NCI-H345 (cell line): ENCODE results near the gene GAP43.
A peak's percentile ranks its signal among the peaks of the same experiment; 100 is the strongest.

Source experiments
- DNase-seq: peaks from one replicate; lab custom pipeline; 2025; lab: John Stamatoyannopoulos, UW

GAP43 gene

DNA sequence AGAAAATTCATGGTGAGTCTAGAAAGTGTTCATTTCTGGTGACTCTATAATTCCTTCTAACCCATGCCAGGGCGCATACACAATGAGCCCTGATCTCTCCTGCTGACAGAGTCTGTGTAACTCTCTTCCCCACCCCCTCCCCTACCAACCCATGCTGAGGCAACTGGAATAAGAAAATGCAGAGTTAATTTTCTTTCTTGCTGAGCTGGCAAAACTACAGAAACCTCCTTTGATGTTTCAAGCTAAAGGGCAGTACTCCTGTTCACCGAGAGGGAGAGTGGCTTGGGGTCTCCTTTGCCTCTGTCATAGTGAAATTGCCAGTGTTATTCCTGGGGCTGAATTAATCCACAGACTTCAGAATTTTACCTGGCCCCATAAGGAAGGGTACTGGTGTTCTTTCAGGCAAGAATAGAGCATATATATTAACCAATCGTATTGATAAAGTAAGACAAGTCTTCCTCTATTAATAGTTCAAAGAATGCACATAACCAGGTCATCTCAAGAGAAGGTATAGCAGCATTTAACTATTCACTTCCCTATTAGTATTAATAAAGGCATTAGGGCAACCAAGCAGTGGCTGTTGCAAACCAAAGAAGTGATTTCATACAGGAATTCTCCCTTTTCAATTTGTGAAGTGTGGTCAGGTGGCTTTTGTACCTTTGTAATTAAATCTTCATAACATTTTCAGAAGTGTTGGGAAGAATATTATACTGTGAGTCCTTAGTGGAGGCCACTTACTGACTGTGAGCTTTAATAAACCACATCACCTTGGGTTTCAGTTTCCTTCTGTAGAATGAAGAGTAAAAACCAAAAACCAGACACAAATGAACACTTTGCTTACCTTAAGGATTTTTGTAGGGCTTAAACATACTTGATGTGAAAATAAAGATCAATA is 4.1 kb downstream of the GAP43 start:
- no peak for DNase-seq

DNA sequence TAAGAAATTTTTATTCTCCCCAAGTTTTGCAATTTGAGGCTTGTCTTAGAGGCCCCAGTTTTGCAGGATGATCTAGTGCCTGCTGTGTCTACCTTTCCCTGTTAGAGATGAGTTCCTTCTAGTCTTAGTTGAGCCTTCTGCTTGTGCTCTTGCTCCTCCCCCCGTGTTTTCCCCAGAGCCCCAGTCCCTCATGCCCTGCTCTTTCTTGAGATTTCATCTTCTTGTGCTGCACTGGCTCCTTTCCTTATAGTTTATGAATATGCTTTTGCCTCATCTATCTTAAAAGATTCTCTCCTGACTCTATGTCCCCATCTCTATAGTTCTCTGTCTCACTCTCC is 4.7 kb downstream of the GAP43 start:
- no peak for DNase-seq

DNA sequence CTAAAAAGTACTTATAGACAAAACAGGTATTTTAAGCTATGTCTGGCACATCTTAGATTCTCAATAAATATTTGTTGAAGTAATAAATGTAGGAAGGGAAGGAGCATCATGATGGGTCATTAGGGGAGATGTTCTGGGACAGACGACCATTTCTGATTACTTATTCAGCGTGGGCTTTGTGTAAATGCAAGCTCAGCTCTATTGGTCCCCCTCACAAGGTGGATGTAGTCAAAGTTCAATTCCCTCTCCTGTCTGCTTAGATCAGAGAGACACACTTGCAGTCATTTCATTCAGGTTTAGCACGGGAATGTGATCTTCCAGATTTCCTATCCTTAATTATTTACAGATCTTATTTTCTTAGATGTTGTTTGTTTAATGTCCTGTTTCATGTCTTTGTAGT is 7.5 kb downstream of the GAP43 start:
- no peak for DNase-seq

DNA sequence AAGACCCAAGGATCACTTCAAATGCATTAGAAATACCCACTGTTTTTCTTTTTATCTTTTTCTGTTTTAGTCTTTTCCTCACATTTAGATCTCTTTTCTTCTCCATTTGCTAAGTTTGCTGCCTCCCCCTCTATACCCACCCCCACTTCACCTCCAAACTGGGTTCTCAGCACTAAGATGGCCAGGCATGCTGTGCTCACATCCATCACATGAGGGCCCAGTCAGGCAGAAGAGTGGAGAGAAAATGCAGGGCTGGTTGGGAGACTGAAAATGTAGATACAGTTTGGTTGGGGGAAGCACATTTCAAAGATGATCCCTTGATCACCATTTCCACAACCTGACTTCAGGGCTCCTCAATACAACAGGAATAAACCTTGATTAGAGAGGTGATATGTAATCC is 8.7 kb downstream of the GAP43 start:
- DNase-seq: no peak

DNA sequence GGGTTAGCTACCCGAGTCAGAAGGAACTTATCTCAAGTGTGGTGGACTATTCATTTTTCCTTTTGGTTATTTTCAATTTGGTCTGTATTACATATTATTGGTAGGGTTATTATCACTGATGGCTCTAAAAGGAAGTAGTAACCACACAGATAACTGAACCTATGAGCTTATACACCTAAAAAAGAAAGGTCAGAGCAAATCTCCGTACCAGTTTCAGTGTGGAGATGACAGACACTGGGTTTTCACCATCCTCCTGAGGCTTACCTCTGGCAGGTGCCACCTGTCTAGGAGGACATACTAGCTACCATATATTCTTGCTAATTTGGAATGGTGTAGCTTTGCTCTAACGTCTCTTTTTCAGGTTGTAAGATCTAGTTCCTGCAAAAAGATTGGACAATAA is 10.2 kb downstream of the GAP43 start:
- no peak for DNase-seq

DNA sequence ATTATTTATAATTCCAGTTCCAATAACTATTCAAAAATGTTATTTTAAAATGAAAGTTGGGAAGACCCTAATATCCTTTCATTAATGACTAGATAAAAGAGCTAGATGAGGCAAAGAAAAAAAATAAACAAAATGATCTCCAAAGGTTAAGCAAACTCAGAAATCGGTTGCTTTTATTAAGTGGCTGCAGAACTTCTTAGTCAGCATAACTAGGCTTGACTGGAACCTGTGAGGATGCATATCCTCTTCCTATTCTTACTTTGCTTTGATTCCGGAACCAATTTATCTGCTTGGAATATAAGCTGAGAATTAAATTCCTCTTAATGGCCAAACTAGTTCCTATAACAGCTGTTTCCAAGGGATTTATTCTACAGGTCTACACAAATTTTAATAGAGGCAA is 10.7 kb downstream of the GAP43 start:
- DNase-seq: no peak

DNA sequence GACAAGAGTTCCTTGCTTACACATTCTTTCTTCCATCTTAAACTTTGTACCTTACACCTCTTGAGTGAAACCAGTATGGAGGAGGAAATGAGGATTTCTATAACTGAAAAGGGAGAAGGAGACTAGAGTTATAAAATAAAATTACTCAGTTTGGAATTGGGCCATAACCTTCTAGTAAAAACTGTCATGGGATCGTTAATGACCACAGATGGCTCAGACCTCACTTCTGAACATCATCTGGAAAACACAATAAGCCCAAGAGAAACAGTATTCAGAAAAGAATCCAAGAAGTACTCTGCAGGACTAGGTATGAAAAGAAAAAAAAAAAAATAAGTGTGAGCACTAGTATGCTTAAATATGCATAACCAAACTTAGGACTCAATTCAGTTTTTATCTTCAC is 12.1 kb downstream of the GAP43 start:
- DNase-seq: no peak

DNA sequence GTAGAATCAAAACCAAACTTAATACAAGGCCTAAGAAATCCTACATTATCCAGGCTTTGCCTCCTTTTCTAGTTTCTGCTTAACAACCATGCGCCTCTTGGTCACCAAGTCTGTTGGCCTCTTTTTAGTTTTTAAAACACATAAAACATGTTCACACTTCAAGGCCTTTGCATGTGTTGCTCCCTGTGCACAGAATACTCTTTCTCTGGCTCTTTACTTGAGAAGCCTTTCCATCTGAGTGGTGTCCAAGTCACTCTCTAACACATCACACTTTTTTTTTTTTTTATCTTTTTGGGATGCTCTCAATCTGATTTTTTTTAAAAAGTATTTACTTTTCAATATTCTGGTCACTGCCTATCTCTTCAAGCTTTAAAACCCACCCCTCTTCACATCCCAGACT is 14.9 kb downstream of the GAP43 start:
- DNase-seq: no peak

DNA sequence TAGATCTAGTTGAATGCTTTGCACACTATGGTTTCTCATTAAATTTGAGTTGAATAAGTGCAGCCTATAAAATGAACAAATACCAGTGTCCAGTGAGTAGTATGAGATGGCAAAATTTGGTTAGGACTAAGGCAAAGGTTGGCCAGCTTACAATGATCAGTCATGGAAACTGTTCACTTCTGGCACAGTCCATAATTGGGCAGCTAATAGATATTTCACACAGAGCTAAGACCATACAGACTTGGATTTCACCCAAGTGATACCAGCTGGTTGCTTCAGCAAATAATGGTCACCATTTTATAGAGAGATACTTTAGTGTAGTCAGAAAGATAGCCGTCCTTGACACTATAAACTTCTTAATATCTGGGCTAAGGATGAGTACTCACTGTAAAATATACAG is 15.7 kb downstream of the GAP43 start:
- DNase-seq: no peak

DNA sequence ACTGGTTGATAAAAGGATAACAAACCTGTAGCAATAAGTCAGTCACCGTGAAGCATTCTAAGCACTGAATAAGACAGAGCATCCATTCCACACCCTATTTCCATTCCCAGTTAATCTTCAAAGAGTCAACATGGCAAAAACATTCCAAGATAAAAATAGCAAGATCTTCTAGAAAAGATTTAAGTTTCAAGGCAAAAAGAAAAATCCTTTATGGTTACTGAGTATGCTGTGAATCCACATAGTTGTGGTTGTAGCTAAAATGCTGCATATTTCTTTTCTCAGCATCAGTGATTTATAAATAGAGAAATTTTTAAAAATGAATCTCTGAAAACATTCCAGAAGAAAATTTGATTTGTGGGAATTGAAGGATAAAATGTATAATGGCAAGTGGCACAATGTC is 21.1 kb downstream of the GAP43 start:
- DNase-seq: no peak

DNA sequence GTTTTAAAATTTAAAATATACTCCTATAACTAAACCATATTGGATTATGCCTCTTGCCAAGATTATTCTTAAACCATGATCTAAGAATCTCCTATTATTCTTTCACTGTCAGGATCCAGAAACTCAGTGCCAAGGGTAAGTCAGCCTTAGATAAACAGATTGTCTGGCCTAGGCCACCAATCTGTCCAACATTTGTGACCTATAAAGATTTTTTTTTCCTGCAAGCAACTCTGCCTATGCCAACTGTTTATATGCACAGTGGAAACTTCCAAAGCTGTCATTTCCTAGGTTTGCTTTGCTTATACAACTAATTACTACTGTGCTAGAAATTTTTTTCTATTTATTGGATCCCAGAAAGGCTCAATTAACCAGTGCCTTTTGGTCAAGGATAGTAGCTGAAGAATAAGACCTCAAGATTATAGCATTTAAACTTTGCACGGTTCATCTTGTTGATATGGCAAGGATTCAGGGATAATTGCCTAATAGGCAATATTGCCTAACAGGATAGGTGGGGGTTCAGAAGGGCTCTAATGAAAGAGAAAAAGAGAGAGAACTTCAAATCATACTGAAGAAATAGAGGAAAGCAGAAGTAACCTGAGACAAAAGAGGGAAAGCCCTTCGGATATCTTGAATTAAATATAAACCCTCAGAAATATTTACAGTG is 22.8 kb downstream of the GAP43 start:
- DNase-seq: no peak

DNA sequence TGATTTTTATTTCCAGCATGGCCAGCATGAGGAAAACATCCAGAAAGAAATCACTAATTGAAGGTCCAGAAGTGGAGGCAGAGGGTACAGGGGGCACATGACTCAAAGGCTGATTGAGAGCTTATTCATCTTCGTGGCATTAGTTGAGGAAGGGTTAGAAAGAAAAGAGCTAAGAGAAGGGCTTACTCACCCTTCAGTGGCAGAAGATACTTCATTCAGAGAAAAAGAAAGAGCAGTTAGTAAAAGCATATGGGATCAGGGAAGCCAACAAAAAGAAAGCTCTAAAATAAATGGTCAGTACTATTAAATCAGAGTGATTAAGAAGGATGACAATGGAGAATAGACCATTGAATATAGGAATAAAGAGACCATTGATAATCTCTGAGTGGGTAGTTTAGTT is 25.2 kb downstream of the GAP43 start:
- no peak for DNase-seq

DNA sequence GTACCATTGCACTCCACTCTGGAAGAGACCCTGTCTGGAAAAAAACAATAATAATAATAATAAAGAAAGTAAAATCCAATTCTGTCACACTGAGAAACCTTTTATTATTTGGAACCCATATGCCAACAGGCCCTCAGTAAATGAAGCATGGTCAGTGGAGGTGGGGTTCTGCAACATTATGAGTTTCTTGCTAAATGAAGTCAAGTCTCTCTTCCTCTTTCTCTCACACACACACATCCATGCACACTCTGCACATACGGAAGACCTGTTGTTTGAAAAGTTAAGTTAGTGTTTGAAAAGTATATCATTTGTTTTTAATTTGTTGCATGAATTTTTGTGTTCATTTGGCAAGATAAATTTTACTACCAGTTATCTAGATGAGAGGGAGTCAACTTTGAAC is 27.8 kb downstream of the GAP43 start:
- no peak for DNase-seq

DNA sequence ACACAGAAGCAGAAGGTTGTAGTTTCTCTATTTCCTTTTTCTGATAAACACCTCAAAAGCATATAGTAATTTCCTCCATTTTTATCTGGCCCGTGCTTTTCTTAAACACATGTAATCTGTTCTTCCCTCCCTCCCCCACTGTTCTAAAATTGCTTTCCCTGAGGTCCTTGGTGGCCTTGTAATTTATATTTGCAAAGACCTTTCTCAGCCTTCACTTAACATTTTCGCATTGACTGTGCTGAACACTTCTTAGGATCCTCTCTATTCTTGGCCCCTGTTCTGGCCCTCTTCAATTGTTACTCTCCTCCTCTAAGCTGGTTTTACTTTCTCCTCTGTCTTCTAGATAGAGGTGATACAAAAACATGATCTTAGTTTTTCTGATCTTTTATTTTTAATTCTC is 28.3 kb downstream of the GAP43 start:
- no peak for DNase-seq

DNA sequence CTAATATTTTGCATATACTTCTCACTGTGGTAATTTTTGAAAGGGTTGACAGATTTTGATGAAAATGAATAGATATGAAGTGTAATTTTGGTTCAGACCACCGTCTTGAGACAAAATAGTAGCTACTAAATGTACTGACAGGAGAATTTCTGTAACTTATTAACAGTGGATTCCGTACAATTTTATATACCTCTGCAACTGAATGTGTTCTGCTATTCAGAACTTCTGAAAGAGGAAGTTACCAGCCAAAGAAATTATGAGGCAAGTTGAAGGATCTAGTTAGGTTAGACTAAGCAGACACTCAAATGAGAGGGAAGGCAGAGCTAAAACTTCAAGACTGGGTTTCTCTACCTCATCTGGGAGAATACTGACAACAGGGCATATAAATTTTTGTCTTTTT is 29.4 kb downstream of the GAP43 start:
- DNase-seq: no peak

DNA sequence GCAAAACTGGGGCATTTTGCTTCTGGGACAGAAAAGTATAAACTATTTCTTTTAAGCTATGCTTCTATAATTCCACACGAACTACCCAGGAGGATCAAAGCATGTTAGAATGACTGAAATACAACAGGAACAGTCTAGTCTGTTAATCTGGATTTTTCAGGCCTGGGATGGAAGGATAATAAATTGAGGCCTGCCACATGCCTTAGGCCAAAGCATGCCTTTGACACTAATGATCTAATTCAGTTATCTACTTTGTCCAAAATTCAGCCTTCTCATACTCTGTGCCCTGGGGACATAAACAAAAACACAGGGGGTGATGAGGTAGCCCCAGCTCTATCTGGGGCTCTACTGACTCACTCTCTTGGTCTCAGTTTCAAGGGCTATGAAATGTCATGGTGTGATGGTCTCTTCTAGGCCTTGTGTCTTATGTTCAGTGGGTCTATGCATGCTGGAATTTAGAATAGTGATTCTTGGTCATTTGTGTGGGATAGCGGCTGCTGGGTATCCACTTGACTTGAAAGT is 32.5 kb downstream of the GAP43 start:
- no peak for DNase-seq

DNA sequence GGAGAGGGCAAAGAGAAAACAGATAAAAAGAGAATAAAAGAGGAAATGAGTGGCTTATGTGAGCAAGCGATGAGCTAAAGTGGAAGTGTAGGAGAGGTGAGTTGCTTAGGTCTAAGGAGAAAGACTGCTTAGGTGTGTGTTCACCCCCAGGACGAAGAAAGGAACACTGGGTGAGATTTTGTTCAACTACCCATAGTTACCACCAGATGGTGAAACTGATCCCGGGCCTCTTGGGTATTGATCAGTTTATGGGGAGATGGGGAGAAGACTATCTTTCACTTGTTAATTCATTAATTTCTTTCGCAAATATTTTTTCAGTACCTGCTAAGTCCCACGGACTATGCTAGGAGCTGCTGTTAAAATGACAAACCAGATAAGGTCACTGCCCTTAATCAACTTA is 33.9 kb downstream of the GAP43 start:
- no peak for DNase-seq

DNA sequence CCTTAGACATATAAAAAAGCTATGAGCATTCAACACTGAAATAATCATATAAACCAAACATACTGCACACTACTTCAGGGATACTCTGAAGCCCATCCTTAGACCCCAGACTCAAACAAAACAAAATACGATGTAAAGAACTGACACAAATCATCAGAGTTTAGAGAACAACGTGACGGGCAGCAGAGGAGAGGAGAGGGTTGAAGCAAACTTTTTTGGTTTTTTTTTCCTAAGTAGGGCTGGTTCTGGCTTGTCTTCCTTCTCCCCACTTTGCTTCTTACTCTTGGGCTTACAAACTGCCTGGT is 34.7 kb downstream of the GAP43 start:
- DNase-seq: no peak

DNA sequence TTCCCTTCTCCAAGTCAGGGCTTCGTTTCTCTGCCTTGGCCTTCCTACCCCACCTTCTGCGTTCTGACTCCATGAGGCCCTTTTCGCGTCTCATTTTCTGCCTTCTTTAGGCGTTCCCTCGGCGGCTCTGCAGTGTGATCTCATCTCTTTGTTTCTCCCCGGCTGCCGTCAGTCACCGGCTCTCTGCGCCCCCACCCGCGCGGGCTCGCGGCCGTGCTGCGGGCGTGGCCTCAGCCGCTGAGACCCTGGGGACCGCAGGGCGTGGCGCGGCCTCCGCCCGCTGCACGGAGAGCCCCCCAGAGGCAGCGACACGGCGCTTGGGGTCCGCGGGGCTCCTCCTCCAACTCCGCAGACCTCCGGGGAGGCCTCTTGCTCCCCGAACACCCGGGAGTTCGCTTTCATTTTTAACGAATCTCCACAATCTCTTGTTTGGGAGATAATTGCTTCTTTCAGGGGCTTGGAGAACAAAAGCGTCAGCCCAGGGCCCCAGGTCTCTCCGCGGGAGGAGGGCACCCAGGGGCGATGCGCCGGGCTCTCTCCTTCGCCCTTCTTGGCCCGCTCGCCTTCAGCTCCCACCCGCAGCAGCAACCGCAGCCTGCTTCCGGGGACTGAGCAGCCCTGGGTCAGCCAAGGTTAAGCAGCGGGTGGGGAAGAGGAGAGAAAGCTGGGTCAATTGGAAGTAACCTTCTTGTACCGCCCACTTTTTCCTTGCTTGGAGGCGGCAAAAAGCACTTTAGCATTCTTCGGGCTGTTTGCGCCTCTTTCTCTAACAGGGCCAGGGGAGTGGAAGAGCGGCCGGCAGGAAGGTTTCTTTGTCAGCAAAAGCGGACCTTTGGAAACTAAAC is 35.2 kb downstream of the GAP43 start:
- DNase-seq: peak; percentile 75

DNA sequence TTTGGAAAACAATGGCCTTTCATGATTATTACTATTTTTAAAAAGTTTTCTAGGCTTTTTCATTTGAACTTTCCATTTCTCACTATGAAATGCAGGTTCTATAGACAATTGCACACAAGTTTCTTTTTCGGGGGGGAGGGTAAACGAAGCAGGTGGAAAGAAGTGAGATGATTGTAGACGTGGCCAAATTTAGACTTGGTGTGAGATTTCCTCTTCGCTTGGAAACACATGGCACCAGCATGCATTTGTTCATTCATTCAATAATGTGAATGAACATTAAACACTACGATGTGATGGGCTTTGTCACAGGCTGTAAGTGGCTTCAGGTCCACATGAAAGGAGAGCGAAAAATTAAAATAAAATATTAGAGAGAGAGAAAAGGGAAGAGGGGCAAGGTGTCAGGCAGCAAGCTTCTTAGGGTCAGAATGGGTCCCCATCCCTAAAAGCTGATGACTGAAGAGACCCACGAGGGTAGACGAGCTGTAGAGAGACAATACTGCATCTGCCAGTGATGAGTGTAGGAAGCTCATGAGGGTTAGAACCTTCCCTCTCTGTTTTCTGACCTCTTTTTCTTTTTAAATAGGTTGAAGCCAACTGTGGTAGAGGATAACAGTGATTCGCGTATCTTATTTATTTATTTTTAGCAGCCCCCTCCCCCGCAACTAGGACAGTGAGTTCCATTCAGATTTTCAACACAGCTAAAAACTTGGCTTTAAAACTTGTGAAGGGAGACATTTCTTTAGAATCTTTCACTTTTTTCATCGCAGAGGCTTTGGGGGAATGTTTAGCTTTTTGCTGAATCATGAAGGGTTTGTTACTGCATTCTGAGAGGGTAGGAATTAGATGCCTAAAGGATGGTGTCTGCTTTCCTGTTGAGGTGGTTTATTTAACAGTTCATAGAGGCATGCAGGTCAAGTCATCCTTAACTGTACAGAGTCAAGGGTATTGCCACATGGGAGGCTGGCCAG is 36.2 kb downstream of the GAP43 start:
- no peak for DNase-seq

DNA sequence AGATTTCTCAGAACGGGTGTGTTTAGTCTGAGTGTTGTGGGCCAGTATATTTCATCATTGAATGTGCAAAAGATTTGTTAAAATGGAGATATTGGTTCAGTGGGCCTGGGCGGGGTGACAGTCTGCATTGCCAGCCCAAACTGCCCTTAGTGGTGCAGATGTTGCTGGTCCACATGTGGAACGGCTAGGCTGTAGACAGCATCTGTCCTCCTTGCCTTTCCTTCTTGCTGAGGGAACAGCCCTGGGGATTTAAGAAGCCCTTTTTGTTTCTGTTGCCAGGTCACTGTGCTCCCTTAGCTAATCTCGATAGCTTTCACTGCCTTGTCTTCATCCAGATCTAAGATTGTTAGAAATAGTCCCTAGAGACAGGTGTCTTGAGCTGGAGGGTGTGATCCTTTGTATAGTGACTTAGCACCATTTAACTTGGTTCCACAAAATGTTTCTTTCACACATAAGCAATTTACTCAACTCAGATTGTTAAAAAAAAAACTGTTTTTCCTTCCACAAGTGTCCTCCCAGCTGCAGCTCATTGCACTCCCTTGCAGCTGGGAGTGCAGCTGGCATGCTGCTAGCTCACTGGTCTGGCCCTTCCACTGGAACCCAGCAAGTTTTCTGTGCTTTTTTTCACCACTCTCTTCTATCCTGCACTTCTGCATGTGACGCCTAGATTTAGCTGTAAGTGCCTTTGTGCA is 37.5 kb downstream of the GAP43 start:
- DNase-seq: no peak
